CMK (cell line): Measurements from ENCODE around the gene TACSTD2.
"Not testable (repeated sequence)": the region's sequence is repeated elsewhere in the genome, so short reads cannot be mapped to it uniquely, and the experiment has no call there.

Experiments
- DNase-seq: peaks from one replicate; pipeline ENCODE4 v3.0.0-alpha.2; 2010; ENCODE audit warnings: low read depth

The TACSTD2 gene

DNA sequence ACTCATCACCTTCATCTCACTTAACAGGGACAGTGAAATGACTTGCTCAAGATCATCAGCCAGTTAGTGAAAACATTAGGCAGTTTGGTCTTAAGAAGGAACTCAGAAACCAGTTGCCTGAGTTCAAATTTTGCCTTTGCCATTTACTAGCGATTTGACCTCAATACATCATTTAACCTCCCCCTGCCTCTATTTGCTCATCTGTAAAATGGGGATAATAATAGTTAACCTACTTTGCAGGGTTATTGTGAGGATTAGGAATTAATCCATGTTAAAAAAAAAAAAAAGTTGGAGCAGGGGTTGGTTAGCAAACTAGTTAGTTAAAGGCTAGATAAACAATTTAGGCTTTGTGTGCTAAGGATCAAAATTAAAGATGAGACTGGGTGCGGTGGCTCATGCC lies 10.6 kb upstream of the TACSTD2 start:
- DNase-seq: no peak

GRCh38 chr1:58586271-58586670 lies 9.2 kb upstream of the TACSTD2 start:
- no peak for DNase-seq

GRCh38 chr1:58585581-58586151 lies 8.6 kb upstream of the TACSTD2 start:
- no peak for DNase-seq

DNA sequence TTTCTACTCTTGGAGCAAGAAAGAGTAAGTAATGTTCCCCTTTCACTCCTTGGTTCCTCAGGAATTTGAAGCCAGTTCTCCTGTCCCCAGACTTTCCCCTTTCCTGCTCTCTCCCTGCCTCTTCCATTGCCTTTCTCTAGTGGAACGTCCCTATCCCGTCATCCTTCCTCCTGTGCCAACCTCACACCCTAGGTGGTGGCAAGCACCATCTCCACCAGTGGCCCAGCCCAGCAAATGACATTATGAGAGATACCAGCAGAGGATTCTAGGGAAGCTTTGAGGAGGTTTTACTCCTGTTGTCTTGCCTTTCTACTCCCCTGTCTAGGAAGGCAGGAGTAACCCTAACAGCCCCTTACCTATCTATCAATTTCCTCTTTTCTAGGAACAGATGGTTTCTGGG lies 8.1 kb upstream of the TACSTD2 start:
- no peak for DNase-seq

DNA sequence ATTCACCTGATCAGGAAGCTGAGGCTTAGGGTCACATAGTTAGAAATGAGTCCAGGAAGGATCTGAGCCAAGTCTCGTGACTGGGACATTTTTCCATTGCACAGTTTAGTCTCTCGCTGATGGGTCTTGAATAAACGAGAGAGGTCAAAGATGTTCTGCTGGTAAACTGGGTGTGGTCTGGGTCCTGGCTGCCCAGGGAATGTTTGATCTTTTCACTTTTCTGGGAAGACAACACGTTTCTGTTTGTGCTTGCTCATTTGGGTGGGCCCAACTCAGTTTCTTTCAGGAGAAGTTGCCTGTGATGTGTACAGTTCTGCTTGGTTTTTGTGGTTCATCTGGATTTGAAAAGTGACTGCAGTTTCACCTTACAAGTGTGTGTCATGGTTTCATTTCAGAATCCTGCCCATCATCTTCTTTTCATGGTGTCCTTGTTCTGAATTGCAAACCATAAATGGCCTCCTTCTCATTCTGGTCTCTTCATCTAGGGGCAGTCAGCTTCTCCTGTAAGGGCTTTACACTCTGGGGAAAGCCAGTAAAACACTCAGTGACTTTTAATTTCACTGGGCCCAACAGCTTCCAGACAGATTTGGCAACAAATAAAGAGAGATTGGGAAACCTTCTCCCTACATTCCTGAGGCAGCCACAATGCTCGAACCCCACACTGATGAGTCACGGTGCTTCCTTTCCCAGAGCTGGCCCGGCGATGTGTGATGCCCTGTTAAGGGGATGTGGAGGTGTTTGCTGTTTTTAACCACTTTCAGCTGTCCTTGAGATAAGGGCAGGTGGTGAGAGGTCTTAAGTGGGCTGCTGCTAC lies 7.2 kb upstream of the TACSTD2 start:
- DNase-seq: no peak

GRCh38 chr1:58583496-58583895 lies 6.4 kb upstream of the TACSTD2 start:
- no peak for DNase-seq

DNA sequence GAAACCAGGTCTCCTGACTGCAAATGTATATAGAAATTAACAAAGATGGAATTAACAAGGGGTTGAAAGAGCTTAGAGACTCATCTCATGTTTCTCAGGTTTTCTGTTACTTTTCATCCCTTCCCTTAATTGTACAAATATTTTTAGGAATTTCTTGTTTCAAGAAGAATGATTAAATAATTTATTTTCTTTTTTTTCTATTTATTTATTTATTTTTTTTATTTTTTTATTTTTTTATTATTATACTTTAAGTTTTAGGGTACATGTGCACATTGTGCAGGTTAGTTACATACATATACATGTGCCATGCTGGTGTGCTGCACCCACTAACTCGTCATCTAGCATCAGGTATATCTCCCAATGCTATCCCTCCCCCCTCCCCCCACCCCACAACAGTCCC lies 5.1 kb upstream of the TACSTD2 start:
- DNase-seq: not testable (repeated sequence)

DNA sequence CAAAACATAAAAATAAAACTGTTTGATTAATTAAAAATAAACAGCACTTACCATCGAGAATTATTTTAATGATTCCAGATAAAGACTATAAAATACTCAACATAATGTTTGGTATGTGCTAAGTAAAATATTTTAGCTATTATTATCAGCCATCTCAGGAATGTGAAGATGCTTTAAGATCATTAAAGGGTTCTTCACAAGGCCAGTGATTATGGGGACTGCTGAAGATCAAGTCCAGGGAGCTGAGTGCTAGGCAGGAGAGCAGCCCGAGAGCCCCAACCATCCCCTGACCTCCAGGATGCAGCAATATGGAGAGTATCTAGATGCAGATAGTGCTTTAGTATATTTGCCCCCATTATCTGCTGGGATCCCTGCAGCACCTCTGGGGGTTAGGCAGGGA lies 4.6 kb upstream of the TACSTD2 start:
- no peak for DNase-seq

DNA sequence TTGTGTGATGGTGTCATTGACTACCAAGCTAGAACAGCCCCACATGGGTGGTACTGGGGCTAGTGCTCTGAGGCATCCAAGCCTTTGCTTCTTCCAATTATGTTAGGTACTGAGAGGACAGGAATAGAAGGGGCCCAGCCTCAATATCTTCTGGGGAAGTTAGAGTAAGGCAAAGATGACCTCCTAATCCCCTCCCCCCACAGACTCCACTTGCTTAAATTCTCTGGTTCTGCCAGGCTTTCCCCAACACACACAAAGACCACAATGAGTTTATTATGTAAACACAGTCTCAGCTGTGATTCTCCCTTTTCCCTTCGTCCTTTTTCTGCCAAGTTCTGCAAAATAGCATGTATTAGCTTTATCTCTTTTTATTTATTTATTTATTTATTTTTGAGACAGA lies 3.1 kb upstream of the TACSTD2 start:
- no peak for DNase-seq

GRCh38 chr1:58577654-58578030 lies 590 bp upstream of the TACSTD2 start:
- DNase-seq: no peak

DNA sequence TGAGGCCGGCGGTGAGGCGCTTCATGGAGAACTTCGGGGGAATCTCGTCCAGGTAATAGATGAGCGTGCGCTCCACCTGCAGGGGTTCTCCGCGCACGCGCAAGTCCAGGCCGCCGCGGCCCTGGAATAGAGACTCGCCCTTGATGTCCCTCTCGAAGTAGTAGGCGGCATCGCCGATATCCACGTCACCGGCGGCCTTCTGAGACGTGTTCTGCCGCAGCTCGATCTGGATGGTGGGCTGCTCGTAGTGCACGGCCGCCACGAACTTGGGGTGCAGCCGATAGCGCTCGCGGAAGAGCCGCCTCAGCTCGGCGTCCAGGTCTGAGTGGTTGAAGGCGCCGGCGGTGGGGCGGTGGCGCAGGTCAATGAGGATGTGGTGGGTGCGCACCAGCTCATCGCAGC lies 726 bp downstream of the TACSTD2 start:
- DNase-seq: no peak

DNA sequence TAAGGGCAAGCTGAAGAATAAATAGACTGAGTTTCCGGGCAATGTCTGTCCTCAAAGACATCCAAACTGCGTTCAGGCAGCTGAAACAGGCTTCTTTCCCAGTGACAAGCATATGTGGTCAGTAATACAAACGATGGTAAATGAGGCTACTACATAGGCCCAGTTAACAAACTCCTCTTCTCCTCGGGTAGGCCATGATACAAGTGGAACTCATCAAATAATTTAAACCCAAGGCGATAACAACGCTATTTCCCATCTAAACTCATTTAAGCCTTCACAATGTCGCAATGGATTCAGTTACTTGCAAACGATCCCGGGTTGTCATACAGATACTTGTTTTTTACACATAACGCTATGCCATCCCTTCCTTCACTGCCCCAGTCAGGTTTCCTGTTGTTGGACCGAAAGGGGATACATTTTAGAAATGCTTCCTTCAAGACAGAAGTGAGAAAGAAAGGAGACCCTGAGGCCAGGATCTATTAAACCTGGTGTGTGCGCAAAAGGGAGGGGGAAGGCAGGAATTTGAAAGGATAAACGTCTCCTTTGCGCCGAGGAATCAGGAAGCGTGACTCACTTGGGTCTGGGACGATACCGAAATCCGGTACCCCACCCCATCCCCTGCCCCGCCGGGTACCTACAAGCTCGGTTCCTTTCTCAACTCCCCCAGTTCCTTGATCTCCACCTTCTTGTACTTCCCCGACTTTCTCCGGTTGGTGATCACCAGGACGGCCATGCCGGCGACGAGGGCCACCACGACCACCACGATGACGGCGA lies 1.3 kb downstream of the TACSTD2 start:
- DNase-seq: no peak

DNA sequence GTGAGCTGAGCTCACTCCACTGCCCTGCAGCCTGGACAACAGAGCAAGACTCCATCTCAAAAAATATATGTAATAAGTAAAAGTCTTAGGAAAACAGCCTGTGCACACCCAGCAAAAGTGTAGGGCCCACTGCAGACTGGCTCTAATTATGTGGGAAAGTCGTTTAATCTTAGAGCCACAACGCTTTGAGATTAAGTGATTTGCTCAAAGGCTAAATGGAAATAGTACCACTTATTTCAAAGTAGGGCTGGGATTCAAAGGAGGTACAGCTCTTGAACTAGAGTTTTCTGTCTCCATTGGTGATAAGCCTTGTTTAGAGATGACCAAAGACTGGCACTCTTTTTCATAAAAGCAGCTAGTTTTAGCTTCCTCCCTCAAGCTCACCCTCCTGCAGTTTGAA lies 2.2 kb downstream of the TACSTD2 start:
- no peak for DNase-seq

- DNase-seq: no peak
Measured at GRCh38 chr1:58573705-58574591, 3.1 kb downstream of the TACSTD2 start.

- DNase-seq: no peak
Measured at GRCh38 chr1:58573138-58573537, 3.9 kb downstream of the TACSTD2 start.

DNA sequence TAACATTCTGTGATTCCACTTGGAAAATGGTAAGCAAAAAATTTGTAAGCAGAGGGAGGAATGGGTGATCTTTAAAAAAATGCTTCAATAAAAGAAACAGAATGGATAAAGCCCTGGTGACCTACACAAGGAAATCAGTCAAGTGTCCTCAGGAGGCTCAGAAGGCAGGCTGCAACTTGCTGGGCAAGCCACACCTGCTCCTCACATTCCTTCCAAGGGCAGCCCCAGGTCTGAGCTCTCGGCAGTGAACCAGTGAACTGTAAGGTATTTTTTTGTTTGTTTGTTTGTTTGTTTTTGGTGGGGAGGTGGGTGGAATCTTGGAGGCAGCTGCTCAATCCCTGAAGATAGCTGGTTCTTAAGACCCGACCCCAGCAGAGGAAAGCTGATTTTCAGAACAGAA lies 4.4 kb downstream of the TACSTD2 start:
- DNase-seq: no peak

DNA sequence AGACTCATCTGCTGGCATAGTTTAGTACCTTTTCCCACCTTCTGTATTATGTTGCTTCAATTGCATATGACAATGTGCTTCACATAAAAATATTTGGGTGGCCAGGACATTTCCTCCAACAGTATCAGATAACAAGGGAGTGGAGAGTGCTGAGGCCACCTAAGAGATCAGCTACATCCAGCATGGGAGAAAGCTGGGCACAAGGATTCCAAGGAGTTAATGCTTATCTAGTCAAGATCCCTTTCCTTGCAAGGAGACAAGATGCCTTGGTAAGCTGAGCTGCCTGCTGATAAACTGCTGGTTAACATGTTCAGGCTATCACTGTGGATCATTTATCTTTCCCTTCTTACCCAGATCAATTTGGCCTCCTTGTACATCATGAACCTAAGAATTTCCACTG lies 5.4 kb downstream of the TACSTD2 start:
- no peak for DNase-seq

DNA sequence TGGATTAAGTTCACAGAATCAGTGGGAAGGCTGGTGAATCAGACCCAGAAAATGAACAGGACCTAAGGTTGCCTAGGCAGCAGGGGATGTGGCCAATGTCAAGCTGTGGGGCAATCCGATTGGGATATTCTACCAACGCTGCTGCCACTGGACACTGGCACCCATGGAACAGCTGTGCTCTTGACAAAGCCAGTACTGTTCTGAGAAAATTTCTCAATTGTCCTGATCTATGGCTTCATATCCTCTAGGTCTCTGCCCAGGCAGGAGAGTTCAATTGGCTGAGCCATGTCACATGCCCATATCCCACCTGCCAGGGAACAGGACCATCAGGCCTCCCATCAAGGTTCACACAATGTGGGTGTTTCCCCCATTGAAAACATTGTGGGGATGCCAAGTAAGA lies 6.2 kb downstream of the TACSTD2 start:
- no peak for DNase-seq

GRCh38 chr1:58570094-58570493 lies 7.0 kb downstream of the TACSTD2 start:
- no peak for DNase-seq

GRCh38 chr1:58568911-58569310 lies 8.1 kb downstream of the TACSTD2 start:
- no peak for DNase-seq

DNA sequence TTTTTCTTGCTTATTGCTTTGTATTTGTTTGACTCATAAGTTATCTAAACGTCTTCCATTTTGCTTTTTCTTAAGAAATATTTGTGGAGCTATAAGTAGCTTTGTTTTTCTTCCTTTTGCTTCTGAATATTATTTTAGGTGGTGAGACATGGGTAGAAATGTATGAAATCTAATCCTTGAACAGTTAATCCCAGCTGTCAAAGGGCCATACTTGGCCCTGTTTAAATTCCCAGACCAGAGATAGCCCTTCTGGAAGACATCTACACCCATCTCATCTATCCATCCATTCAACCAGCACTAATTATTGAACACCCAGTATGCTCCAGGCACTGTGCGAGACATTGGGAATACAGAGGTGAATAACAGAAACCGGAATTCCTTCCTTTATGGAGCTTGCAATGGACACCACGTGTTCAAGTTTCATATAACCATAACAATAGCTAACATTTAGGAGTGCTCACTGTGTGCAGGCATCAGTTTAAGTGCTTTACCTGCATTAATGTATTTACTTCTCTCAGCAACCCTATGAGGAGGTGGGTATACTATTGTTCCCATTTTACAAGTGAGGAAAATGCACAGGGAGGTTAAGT lies 8.7 kb downstream of the TACSTD2 start:
- DNase-seq: no peak

DNA sequence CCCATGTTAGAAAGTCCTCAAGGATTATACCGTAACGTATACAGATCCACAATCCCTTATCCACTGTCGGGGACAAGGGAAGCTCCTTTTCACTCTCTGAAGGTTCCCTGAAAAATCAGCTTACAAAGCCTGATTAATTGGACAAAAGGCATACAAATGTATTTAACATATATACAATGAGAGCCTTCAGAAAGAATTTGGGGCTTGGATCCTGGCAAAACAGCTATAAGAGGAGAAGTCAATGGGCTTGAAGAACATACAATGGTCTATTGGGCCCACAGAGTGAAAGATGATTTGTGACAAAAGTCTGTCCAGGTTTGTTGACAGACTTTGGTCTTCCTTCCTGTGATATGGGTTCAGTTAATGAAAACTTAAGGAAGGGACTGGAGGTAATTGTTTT lies 10.7 kb downstream of the TACSTD2 start:
- DNase-seq: no peak
